ENCODE results near the gene ARHGAP6.

The ARHGAP6 gene

GRCh38 chrX:11678158-11678557 is 12.4 kb upstream of the ARHGAP6 start:
- no peaks in the 10 kb centered on the region for H3K36me3 ChIP-seq (ENCODE audit: control insufficient read depth, insufficient read depth, low read length)
- H3K27me3 ChIP-seq (ENCODE audit: control insufficient read depth, insufficient read depth, low read length, poor library complexity, severe bottlenecking), result no peaks in the 10 kb centered on the region
- 51 to 66% methylated on average over 4 to 5 of the region's 5 CpGs for WGBS, 2 experiments
- H3K4me1 ChIP-seq (ENCODE audit: control insufficient read depth, insufficient read depth, low read length), result no peaks in the 10 kb centered on the region
- no peak overlapping the region for H3K27ac ChIP-seq (ENCODE audit: insufficient read depth, low read depth, low read length, poor library complexity, severe bottlenecking)
- no peaks in the 10 kb centered on the region for H3K9me3 ChIP-seq (ENCODE audit: control insufficient read depth, low read length)
- H3K4me3 ChIP-seq (ENCODE audit: insufficient read depth, low read depth, low read length), result no peak overlapping the region

- 87 to 91% methylated on average over 4 of the region's 4 CpGs for WGBS, 2 experiments
- no peaks in the 10 kb centered on the region for H3K9me3 ChIP-seq (ENCODE audit: control insufficient read depth, low read length)
- H3K27me3 ChIP-seq (ENCODE audit: control insufficient read depth, insufficient read depth, low read length, poor library complexity, severe bottlenecking), result peaks cover 20% of the 10 kb centered on the region
- H3K36me3 ChIP-seq (ENCODE audit: control insufficient read depth, insufficient read depth, low read length), result no peaks in the 10 kb centered on the region
- no peaks in the 10 kb centered on the region for H3K4me1 ChIP-seq (ENCODE audit: control insufficient read depth, insufficient read depth, low read length)
- H3K27ac ChIP-seq (ENCODE audit: insufficient read depth, low read depth, low read length, poor library complexity, severe bottlenecking), result no peak overlapping the region
- H3K4me3 ChIP-seq (ENCODE audit: insufficient read depth, low read depth, low read length), result no peak overlapping the region
These were observed 6.5 kb upstream of the ARHGAP6 start for GRCh38 chrX:11672213-11672612.

- Histone ChIP-seq H3K27me3 (ENCODE audit: control insufficient read depth, insufficient read depth, low read length, poor library complexity, severe bottlenecking) (peaks cover 30% of the 10 kb centered on the region), H3K4me3 (ENCODE audit: insufficient read depth, low read depth, low read length) (no peak overlapping the region), H3K9me3 (ENCODE audit: control insufficient read depth, low read length) (no peaks in the 10 kb centered on the region), H3K27ac (ENCODE audit: insufficient read depth, low read depth, low read length, poor library complexity, severe bottlenecking) (no peak overlapping the region), H3K36me3 (ENCODE audit: control insufficient read depth, insufficient read depth, low read length) (no peaks in the 10 kb centered on the region), H3K4me1 (ENCODE audit: control insufficient read depth, insufficient read depth, low read length) (no peaks in the 10 kb centered on the region)
- 75% methylated on average over 1 of the region's 1 CpG; no CpG with 5 or more reads in 1 of the 2 experiments for WGBS, 2 experiments
These were observed 4.6 kb upstream of the ARHGAP6 start for GRCh38 chrX:11670316-11670715.

GRCh38 chrX:11666952-11667685 is 1.4 kb upstream of the ARHGAP6 start:
- WGBS, 2 experiments, result 22 to 27% methylated on average over 12 of the region's 12 CpGs
- Histone ChIP-seq H3K27me3 (ENCODE audit: control insufficient read depth, insufficient read depth, low read length, poor library complexity, severe bottlenecking) (peaks cover 60% of the 10 kb centered on the region), H3K27ac (ENCODE audit: insufficient read depth, low read depth, low read length, poor library complexity, severe bottlenecking) (no peak overlapping the region), H3K9me3 (ENCODE audit: control insufficient read depth, low read length) (no peaks in the 10 kb centered on the region), H3K4me3 (ENCODE audit: insufficient read depth, low read depth, low read length) (no peak overlapping the region), H3K36me3 (ENCODE audit: control insufficient read depth, insufficient read depth, low read length) (no peaks in the 10 kb centered on the region), H3K4me1 (ENCODE audit: control insufficient read depth, insufficient read depth, low read length) (peaks cover 4% of the 10 kb centered on the region)

- 0% methylated on average over 24 of the region's 24 CpGs for WGBS, 2 experiments
- no peaks in the 10 kb centered on the region for H3K36me3 ChIP-seq (ENCODE audit: control insufficient read depth, insufficient read depth, low read length)
- peaks cover 4% of the 10 kb centered on the region for H3K4me1 ChIP-seq (ENCODE audit: control insufficient read depth, insufficient read depth, low read length)
- no peak overlapping the region for H3K27ac ChIP-seq (ENCODE audit: insufficient read depth, low read depth, low read length, poor library complexity, severe bottlenecking)
- H3K4me3 ChIP-seq (ENCODE audit: insufficient read depth, low read depth, low read length), result peak overlapping the region; percentile 45
- peaks cover 66% of the 10 kb centered on the region for H3K27me3 ChIP-seq (ENCODE audit: control insufficient read depth, insufficient read depth, low read length, poor library complexity, severe bottlenecking)
- H3K9me3 ChIP-seq (ENCODE audit: control insufficient read depth, low read length), result no peaks in the 10 kb centered on the region
These were observed 444 bp upstream of the ARHGAP6 start for GRCh38 chrX:11666164-11666563.

GRCh38 chrX:11664211-11665167 is 1.2 kb downstream of the ARHGAP6 start:
- H3K27me3 ChIP-seq (ENCODE audit: control insufficient read depth, insufficient read depth, low read length, poor library complexity, severe bottlenecking), result peaks cover 68% of the 10 kb centered on the region
- WGBS, 2 experiments, result 2% methylated on average over 73 of the region's 73 CpGs
- peak overlapping the region; percentile 45 for H3K4me3 ChIP-seq (ENCODE audit: insufficient read depth, low read depth, low read length)
- H3K9me3 ChIP-seq (ENCODE audit: control insufficient read depth, low read length), result no peaks in the 10 kb centered on the region
- peaks cover 4% of the 10 kb centered on the region for H3K4me1 ChIP-seq (ENCODE audit: control insufficient read depth, insufficient read depth, low read length)
- no peak overlapping the region for H3K27ac ChIP-seq (ENCODE audit: insufficient read depth, low read depth, low read length, poor library complexity, severe bottlenecking)
- no peaks in the 10 kb centered on the region for H3K36me3 ChIP-seq (ENCODE audit: control insufficient read depth, insufficient read depth, low read length)

- Histone ChIP-seq H3K4me1 (ENCODE audit: control insufficient read depth, insufficient read depth, low read length) (peaks cover 4% of the 10 kb centered on the region), H3K4me3 (ENCODE audit: insufficient read depth, low read depth, low read length) (peak overlapping the region; percentile 45), H3K27me3 (ENCODE audit: control insufficient read depth, insufficient read depth, low read length, poor library complexity, severe bottlenecking) (peaks cover 63% of the 10 kb centered on the region), H3K27ac (ENCODE audit: insufficient read depth, low read depth, low read length, poor library complexity, severe bottlenecking) (no peak overlapping the region), H3K9me3 (ENCODE audit: control insufficient read depth, low read length) (no peaks in the 10 kb centered on the region), H3K36me3 (ENCODE audit: control insufficient read depth, insufficient read depth, low read length) (no peaks in the 10 kb centered on the region)
- 15 to 23% methylated on average over 5 of the region's 6 CpGs for WGBS, 2 experiments
These were observed 1.9 kb downstream of the ARHGAP6 start for GRCh38 chrX:11663875-11664210.

- H3K27me3 ChIP-seq (ENCODE audit: control insufficient read depth, insufficient read depth, low read length, poor library complexity, severe bottlenecking), result no peaks in the 10 kb centered on the region
- no peak overlapping the region for H3K27ac ChIP-seq (ENCODE audit: insufficient read depth, low read depth, low read length, poor library complexity, severe bottlenecking)
- no peaks in the 10 kb centered on the region for H3K36me3 ChIP-seq (ENCODE audit: control insufficient read depth, insufficient read depth, low read length)
- 92 to 100% methylated on average over 3 to 6 of the region's 7 CpGs for WGBS, 2 experiments
- no peaks in the 10 kb centered on the region for H3K9me3 ChIP-seq (ENCODE audit: control insufficient read depth, low read length)
- H3K4me3 ChIP-seq (ENCODE audit: insufficient read depth, low read depth, low read length), result no peak overlapping the region
- H3K4me1 ChIP-seq (ENCODE audit: control insufficient read depth, insufficient read depth, low read length), result no peaks in the 10 kb centered on the region
These were observed 10.3 kb downstream of the ARHGAP6 start for GRCh38 chrX:11655282-11656015.

GRCh38 chrX:11648705-11649519 is 16.8 kb downstream of the ARHGAP6 start:
- H3K9me3 ChIP-seq (ENCODE audit: control insufficient read depth, low read length), result no peaks in the 10 kb centered on the region
- no peak overlapping the region for H3K4me3 ChIP-seq (ENCODE audit: insufficient read depth, low read depth, low read length)
- no peak overlapping the region for H3K27ac ChIP-seq (ENCODE audit: insufficient read depth, low read depth, low read length, poor library complexity, severe bottlenecking)
- H3K27me3 ChIP-seq (ENCODE audit: control insufficient read depth, insufficient read depth, low read length, poor library complexity, severe bottlenecking), result no peaks in the 10 kb centered on the region
- H3K4me1 ChIP-seq (ENCODE audit: control insufficient read depth, insufficient read depth, low read length), result no peaks in the 10 kb centered on the region
- WGBS, 2 experiments, result 90 to 95% methylated on average over 5 of the region's 5 CpGs
- H3K36me3 ChIP-seq (ENCODE audit: control insufficient read depth, insufficient read depth, low read length), result no peaks in the 10 kb centered on the region
